GM19025 (cell line): ENCODE data around the gene ETF1.
A peak's percentile ranks its signal among the peaks of the same experiment; 100 is the strongest.

Source experiments
- ATAC-seq: cut with Tn5 transposase; IDR thresholded peaks from one replicate; pipeline ENCODE4 v1.9.1; 2021; ENCODE audit warnings: mild to moderate bottlenecking, low read depth, moderate library complexity; ENCODE audit not compliant: unreplicated experiment

The ETF1 gene

GRCh38 chr5:138542956-138543729, at the start of gene ETF1:
Gene ETF1 (minus strand): TSS chr5:138543236. CDS start chr5:138542918, 318 bp downstream.
- peak; percentile 92 for ATAC-seq

DNA sequence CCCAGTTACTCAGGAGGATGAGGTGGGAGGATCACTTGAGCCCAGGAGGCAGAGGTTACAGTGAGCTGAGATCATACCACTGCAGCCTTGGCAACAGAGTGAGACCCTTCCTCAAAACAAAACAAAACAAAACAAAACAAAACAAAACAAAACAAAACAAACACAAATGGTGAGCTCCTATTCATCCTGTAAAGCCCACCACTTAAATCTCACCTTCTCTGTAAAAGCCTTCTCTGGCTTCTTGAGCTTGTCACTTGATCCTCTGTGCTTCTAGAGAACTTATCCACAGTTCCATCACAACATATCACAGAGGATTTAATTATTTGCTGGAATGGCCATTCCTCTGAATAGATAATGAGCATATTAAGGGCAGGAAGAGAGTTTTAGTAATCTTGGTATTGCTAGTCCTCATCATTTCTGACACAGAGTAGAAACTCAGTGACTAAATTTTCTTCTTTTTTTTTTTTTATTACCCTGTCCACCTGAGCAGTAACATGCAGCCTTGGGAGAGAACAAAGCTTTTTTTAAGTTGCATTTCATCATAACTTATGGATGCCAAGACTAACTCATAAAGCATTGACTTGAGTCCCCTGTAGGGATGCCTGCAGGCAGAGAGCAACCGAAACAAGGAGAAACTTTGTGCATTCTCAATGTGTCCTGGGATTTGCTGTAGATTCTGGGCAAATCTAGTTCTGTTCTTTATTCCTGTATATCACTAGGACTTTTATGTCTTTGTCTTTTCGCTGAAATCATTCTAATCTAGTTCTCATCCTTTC, 45.2 kb upstream of the ETF1 start:
- no peak for ATAC-seq

- no peak for ATAC-seq
Observed at GRCh38 chr5:138585157-138585556, 42.1 kb upstream of the ETF1 start.

DNA sequence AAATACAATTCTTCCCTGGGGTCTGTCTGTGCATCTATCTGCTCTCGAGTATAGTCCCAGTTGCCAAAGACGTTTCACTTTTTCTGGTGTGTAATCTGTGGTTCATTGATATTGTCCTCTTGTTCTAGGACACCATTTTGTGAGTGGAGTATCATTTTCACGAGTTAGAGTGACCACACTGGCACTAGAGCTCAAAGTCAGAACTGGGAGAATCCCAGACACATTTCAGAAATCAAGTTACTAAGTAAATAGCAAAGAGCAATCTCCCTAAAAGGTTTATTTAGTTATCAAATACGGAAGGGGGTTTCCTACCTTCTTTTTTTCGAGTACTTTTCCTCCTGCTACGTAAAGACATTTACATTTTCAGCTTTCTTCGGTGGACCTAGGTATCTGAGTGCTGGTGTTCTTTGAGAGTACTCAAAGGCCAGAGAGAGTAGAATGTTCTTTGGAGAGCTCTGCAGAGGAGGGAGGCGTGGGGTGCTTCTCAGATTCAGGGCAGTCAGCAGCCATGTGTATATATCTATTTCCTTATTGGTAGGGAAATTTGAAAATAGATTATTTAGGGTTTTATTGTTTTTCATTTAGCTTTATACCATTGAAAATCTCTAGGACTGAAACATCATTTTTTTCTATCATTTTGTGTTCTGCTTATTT, 41.1 kb upstream of the ETF1 start:
- no peak for ATAC-seq

- no peak for ATAC-seq
Observed at GRCh38 chr5:138582959-138583358, 39.9 kb upstream of the ETF1 start.

GRCh38 chr5:138580777-138581176, 37.7 kb upstream of the ETF1 start:
- no peak for ATAC-seq

- no peak for ATAC-seq
Observed at GRCh38 chr5:138580001-138580400, 37.0 kb upstream of the ETF1 start.

DNA sequence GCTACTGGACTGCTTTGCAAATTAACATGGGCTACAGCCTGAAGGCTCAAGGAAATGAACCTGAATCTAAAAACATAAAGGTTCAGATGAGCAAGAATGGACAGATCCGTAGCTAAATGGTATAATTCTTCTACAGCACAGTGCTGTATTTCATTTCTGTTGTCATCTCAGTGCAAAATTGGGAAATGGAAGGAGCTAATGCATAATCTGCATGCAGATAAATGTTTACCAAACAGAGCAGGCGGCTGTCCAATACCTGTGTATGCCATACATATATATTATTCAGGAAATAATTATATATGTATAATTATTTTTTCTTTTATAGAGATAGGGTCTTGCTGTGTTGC, 36.5 kb upstream of the ETF1 start:
- ATAC-seq, result no peak

- no peak for ATAC-seq
Observed at GRCh38 chr5:138577452-138577851, 34.4 kb upstream of the ETF1 start.

GRCh38 chr5:138575194-138576015, 32.4 kb upstream of the ETF1 start, which contains the start of gene HSPA9:
Gene HSPA9 (minus strand): TSS chr5:138575401. CDS start chr5:138575318, 83 bp downstream.
- ATAC-seq, result peak; percentile 82

DNA sequence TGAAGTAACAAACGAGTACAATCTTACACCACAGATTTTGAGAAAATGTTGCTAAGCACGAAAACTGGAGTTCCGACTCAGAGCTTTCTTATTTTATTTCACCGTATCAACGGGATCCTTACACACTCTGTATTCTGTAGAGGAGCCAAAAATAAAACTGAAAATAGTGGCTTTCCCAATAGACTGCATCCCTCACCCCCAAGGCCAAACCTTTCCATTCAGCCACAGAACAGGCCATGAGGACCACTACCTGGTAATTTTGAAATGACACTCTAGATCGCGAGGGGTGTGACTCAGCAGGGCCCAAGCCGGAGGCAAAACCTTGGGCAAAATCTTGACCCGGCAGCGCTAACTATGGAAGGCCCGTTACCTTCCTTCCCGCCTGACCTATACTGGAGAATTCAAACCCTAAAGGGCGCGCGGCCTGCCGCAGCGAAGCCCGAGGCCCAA, 31.7 kb upstream of the ETF1 start:
- ATAC-seq, result no peak

- ATAC-seq, result no peak
Observed at GRCh38 chr5:138573949-138574670, 31.1 kb upstream of the ETF1 start.

DNA sequence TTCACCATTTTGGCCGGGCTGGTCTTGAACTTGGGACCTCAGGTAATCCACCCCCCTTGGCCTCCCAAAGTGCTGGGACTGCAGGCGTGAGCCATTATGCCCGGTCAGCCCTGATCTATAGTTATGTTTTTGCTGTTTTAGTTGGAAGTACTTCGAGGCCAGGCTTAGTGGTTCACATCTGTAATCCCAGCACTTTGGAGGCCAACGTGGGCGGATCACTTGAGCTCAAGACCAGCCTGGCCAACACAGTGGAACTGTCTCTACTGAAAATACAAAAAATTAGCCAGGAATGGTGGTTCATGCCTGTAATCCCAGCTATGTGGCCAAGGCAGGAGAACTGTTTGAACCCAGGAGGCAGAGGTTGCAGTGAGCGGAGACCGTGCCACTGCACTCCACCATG, 30.2 kb upstream of the ETF1 start:
- ATAC-seq, result no peak

DNA sequence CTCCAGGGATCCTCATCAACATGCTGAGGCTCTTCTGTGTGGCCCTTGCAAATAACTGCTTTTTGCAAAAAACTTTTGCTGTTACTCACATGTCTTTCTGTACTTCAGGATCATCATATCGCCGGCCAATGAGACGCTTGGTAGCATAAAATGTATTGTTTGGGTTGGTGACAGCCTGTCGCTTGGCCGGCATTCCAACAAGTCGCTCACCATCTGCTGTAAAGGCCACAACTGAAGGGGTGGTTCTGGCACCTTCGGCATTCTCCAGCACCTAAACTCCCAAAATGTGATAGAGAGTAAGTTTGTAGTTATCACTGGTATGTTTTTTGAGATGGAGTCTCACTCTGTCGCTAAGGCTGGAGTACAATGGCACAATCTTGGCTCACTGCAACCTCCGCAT, 27.8 kb upstream of the ETF1 start:
- no peak for ATAC-seq

- ATAC-seq, result no peak
Observed at GRCh38 chr5:138569782-138570181, 26.7 kb upstream of the ETF1 start.

DNA sequence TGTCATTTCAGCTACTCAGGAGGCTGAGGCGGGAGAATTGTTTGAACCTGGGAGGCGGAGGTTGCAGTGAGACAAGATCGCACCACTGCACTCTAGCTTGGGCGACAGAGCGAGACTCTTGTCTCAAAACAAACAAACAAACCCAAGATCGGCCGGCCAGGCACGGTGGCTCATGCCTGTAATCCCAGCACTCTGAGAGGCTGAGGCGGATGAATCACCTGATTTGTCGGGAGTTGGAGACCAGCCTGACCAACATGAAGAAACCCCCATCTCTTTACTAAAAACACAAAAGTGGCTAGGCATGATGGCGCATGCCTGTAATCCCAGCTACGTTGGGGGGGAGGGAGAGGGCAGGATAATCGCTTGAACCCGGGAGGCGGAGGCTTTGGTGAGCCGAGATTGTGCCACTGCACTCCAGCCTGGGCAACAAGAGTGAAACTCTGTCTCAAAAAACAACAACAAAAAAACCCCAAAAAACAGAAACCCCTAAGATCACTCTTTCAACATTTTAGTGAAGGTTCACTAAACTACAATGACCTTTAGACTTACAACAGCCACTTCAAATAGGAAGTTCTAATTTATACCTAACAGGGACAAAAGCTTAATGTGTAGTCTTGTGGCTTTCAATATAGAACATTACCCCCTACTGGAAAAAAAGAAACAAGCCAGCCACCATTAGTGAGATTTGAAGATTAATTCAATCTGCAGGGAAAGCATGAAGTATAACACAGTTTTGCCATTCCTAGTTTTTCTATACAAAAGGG, 25.2 kb upstream of the ETF1 start:
- no peak for ATAC-seq

GRCh38 chr5:138566792-138567191, 23.8 kb upstream of the ETF1 start:
- no peak for ATAC-seq

- ATAC-seq, result no peak
Observed at GRCh38 chr5:138565100-138565821, 22.2 kb upstream of the ETF1 start.
